ENCODE measurements around the gene ZNF43.
"Not testable (repeated sequence)": the region's sequence is repeated elsewhere in the genome, so short reads cannot be mapped to it uniquely, and the experiment has no call there.

ZNF43 gene

GRCh38 chr19:21808400-21809000 lies 27.5 kb downstream of the ZNF43 start:
- not testable (repeated sequence) for DNase-seq

- DNase-seq = no peak
These were observed 46.4 kb downstream of the ZNF43 start for GRCh38 chr19:21789466-21790085.

- no peak for DNase-seq
These were observed 49.0 kb downstream of the ZNF43 start for GRCh38 chr19:21786936-21787335.

GRCh38 chr19:21775792-21776191 lies 60.2 kb downstream of the ZNF43 start:
- not testable (repeated sequence) for DNase-seq

GRCh38 chr19:21767065-21767800 lies 68.7 kb downstream of the ZNF43 start, which contains the start of gene ZNF100:
Gene ZNF100 (minus strand): TSS chr19:21767579. CDS start chr19:21767429, 150 bp downstream.
- DNase-seq = peak; percentile 80 to 81

- DNase-seq = not testable (repeated sequence)
These were observed 69.3 kb downstream of the ZNF43 start for GRCh38 chr19:21766705-21767064.

GRCh38 chr19:21765151-21765550 lies 70.8 kb downstream of the ZNF43 start:
- DNase-seq = no peak

GRCh38 chr19:21761547-21761946 lies 74.4 kb downstream of the ZNF43 start:
- not testable (repeated sequence) for DNase-seq

GRCh38 chr19:21758296-21758695 lies 77.7 kb downstream of the ZNF43 start:
- DNase-seq = no peak

GRCh38 chr19:21755555-21755954 lies 80.4 kb downstream of the ZNF43 start:
- not testable (repeated sequence) for DNase-seq

Measured in activated CD4-positive, alpha-beta T cell treated with anti-CD3 and anti-CD28 coated beads, Interleukin-2, amount 50 U/mL, for 4 hours (primary cell).